ENCODE measurements around the gene RFC1. TPM values are rescaled to one million over a fixed set of nuclear protein-coding genes. Genes with fewer than 3 reads are reported as not detected.

The RFC1 gene
- total RNA-seq, 2 donors from 2014 or later, result 27.7 to 33.3 TPM

GRCh38 chr4:39342731-39343130 lies 23.4 kb downstream of the RFC1 start:
- WGBS, result 91% methylated on average over 7 of the region's 7 CpGs

DNA sequence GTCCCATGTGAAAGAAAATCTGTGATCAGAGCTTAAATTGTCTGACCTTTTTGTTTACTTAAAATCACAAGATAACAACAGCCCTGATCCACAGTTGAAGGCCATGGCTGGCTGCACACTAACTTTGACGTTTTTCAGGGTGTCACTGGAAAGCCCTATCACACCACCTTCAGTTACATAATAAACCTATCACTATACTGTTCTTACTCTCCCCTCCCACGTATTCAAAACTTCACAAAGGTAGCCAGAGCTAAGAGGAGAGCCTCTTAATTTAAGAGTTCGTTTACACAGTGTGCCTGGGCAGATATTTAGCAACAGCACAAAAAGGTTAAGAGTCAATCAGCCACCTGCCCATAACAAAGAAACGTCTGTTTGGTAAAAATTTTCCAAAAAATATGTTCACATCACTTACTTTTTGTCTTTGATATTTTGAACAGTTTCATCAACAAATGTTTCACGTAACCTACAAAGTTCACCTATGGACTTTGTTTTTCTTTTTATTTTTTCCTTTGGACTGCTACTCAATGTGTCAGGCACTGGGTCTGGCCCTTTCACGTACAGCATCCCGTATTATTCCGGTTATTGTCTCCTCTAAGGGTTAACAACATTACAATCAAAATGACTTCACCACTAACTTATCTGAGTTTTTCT lies 25.0 kb downstream of the RFC1 start:
- 70% methylated on average over 8 of the region's 8 CpGs for WGBS
- TF ChIP-seq POLR2AphosphoS5 (IDR thresholded peaks at IDR 0.05) (no peak), POLR2A (IDR thresholded peaks at IDR 0.05) (no peak), CTCF (IDR thresholded peaks at IDR 0.05) (no peak)
- Histone ChIP-seq H3K9me3 (no peaks in the 10 kb centered on the region), H3K36me3 (no peaks in the 10 kb centered on the region), H3K27ac (no peak overlapping the region), H3K4me1 (replicated peaks) (no peaks in the 10 kb centered on the region), H3K4me3 (no peak overlapping the region), H3K27me3 (replicated peaks; ENCODE audit: insufficient read depth) (no peaks in the 10 kb centered on the region)
- intact Hi-C loops (cut with DNase I), result no loop called here
- no peak for DNase-seq (ENCODE audit: low spot score)

More at GRCh38 chr4:39342731-39343130, 23.4 kb downstream of the RFC1 start:
- H3K9me3 ChIP-seq, result no peaks in the 10 kb centered on the region
- no peak overlapping the region for H3K27ac ChIP-seq
- no peaks in the 10 kb centered on the region for H3K4me1 ChIP-seq (replicated peaks)
- H3K4me3 ChIP-seq, result no peak overlapping the region
- intact Hi-C loops (cut with DNase I), result no loop called here
- no peaks in the 10 kb centered on the region for H3K36me3 ChIP-seq
- no peak for DNase-seq (ENCODE audit: low spot score)
- H3K27me3 ChIP-seq (replicated peaks; ENCODE audit: insufficient read depth), result no peaks in the 10 kb centered on the region
- no peak for TF ChIP-seq CTCF (IDR thresholded peaks at IDR 0.05)
- TF ChIP-seq POLR2AphosphoS5 (IDR thresholded peaks at IDR 0.05), result no peak
- TF ChIP-seq POLR2A (IDR thresholded peaks at IDR 0.05), result no peak

- intact Hi-C loops (cut with DNase I), result no loop called here
- Histone ChIP-seq H3K36me3 (no peaks in the 10 kb centered on the region), H3K4me1 (replicated peaks) (no peaks in the 10 kb centered on the region), H3K4me3 (no peak overlapping the region), H3K27ac (no peak overlapping the region), H3K9me3 (no peaks in the 10 kb centered on the region), H3K27me3 (replicated peaks; ENCODE audit: insufficient read depth) (no peaks in the 10 kb centered on the region)
- WGBS, result 90% methylated on average over 2 of the region's 2 CpGs
- no peak for TF ChIP-seq CTCF (IDR thresholded peaks at IDR 0.05)
- no peak for TF ChIP-seq POLR2A (IDR thresholded peaks at IDR 0.05)
- no peak for TF ChIP-seq POLR2AphosphoS5 (IDR thresholded peaks at IDR 0.05)
- no peak for DNase-seq (ENCODE audit: low spot score)
Measured at GRCh38 chr4:39339968-39340367, 26.2 kb downstream of the RFC1 start.

DNA sequence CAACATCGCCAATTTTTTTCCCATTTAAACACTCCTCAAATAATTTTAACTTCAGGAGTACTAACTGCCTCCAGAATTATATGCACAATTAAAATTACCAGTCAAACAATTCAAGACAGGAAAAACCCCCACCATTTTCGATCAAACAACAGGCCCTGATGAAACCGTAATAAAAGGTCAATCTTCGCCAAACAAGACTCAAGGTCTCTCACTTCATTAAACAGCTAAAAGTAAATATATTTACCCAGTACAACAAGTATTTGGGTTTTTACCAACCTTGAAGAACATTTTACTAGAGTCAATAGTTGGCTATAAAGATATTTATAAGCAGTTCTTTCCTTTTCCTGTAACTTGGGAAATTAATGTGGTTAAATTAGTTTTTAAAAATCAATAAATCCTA lies 28.3 kb downstream of the RFC1 start:
- WGBS, result 64% methylated on average over 4 of the region's 4 CpGs
- TF ChIP-seq POLR2AphosphoS5 (IDR thresholded peaks at IDR 0.05) (no peak), POLR2A (IDR thresholded peaks at IDR 0.05) (no peak), CTCF (IDR thresholded peaks at IDR 0.05) (no peak)
- Histone ChIP-seq H3K36me3 (no peaks in the 10 kb centered on the region), H3K27ac (no peak overlapping the region), H3K9me3 (no peaks in the 10 kb centered on the region), H3K4me3 (no peak overlapping the region), H3K4me1 (replicated peaks) (no peaks in the 10 kb centered on the region), H3K27me3 (replicated peaks; ENCODE audit: insufficient read depth) (no peaks in the 10 kb centered on the region)
- no peak for DNase-seq (ENCODE audit: low spot score)
- intact Hi-C loops (cut with DNase I), result no loop called here

DNA sequence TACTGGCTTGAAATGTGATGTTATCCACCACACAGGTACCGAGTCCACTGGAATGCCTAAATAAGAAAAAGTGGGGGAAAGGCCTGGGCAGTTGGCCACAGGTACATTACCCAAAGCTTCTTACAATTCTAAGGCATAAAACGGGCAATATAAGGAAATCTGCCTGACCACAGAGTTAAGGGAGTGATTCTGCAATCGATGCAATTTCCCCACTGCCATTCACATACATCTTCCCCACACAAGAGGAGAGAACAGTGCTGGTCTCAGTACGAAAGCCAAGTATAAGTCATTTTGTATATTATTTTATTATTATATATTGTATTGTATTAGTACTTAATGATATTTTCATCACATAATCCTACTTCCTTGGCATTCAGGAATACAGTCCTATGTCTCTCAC lies 30.6 kb downstream of the RFC1 start:
- 86% methylated on average over 4 of the region's 4 CpGs for WGBS
- H3K9me3 ChIP-seq, result no peaks in the 10 kb centered on the region
- H3K27ac ChIP-seq, result no peak overlapping the region
- no peaks in the 10 kb centered on the region for H3K4me1 ChIP-seq (replicated peaks)
- TF ChIP-seq POLR2AphosphoS5 (IDR thresholded peaks at IDR 0.05) (no peak), POLR2A (IDR thresholded peaks at IDR 0.05) (no peak), CTCF (IDR thresholded peaks at IDR 0.05) (no peak)
- H3K27me3 ChIP-seq (replicated peaks; ENCODE audit: insufficient read depth), result no peaks in the 10 kb centered on the region
- no peak for DNase-seq (ENCODE audit: low spot score)
- H3K4me3 ChIP-seq, result no peak overlapping the region
- H3K36me3 ChIP-seq, result no peaks in the 10 kb centered on the region
- intact Hi-C loops (cut with DNase I), result no loop called here

Data from prostate gland (tissue), 2 donors.